ENCODE results near the gene CDK14.

Gene CDK14

DNA sequence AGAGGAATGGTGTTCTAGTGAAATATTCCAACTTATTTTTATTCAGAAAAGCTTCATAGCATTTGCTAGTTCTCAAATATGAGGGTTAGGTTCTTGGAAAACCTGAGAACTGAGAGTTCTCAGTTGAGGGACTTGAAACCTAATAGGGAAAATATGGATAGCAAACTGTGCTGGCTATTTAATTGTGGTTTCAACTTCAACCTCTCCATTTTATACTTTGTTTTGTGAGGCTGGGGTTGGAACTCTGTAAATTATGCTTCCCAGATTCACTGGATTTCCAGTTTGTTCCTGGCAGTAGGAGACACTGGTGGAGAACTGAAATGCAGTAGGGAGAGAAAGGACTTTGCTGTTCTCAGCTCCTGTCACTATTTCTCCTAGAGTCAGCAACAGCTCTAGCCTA is 52.7 kb downstream of the CDK14 start:
- H3K4me3 ChIP-seq (ENCODE audit: low read depth, low read length) = no peak overlapping the region
- H3K9me3 ChIP-seq (ENCODE audit: control insufficient read depth, low read length) = no peaks in the 10 kb centered on the region
- no peak overlapping the region for H3K9ac ChIP-seq
- TF ChIP-seq, protein P1, sequence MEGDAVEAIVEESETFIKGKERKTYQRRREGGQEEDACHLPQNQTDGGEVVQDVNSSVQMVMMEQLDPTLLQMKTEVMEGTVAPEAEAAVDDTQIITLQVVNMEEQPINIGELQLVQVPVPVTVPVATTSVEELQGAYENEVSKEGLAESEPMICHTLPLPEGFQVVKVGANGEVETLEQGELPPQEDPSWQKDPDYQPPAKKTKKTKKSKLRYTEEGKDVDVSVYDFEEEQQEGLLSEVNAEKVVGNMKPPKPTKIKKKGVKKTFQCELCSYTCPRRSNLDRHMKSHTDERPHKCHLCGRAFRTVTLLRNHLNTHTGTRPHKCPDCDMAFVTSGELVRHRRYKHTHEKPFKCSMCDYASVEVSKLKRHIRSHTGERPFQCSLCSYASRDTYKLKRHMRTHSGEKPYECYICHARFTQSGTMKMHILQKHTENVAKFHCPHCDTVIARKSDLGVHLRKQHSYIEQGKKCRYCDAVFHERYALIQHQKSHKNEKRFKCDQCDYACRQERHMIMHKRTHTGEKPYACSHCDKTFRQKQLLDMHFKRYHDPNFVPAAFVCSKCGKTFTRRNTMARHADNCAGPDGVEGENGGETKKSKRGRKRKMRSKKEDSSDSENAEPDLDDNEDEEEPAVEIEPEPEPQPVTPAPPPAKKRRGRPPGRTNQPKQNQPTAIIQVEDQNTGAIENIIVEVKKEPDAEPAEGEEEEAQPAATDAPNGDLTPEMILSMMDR (IDR thresholded peaks at IDR 0.05) = no peak
- H3K36me3 ChIP-seq (ENCODE audit: control insufficient read depth, insufficient read depth, low read length) = no peaks in the 10 kb centered on the region
- H3K27me3 ChIP-seq (ENCODE audit: control insufficient read depth, insufficient read depth, low read length) = no peaks in the 10 kb centered on the region
- no peak overlapping the region for H3K27ac ChIP-seq
- H3K4me1 ChIP-seq = no peaks in the 10 kb centered on the region
- no peak overlapping the region for H3K4me2 ChIP-seq (ENCODE audit: low read length)
- H2AFZ ChIP-seq = no peak overlapping the region
- no peaks in the 10 kb centered on the region for H3K79me2 ChIP-seq

DNA sequence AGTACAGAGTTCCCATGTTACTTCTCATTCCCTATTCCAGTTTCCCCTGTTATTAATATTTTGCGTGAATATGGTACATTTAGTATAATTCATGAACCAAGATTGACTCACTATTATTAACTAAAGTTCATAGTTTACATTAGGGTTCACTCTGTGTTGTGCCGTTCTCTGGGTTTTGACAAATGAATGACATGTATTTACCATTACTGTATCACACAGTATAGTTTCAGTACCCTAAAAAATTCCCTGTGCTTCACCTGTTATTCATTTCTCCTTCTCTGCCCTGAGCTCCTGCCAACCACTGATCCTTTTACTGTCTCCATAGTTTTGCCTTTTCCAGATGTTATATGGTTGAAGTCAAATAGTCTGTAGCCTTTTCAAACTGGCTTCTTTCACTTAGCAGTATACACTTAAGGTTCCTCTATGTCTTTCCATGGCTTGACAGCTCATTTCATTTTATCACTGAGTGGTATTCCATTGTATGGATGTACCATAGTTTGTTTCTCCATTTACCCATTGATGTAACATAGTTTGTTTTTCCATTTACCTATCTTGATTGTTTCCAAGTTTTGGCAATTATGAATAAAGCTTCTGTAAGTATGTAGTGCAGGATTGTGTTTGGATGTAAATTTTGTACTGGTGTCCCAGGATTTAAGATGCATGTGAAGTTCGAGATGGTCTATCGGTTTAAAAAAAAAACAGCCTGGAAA is 58.8 kb downstream of the CDK14 start:
- TF ChIP-seq, protein P1 (IDR thresholded peaks at IDR 0.05) = no peak
- Histone ChIP-seq H3K4me1 (no peaks in the 10 kb centered on the region), H3K79me2 (peaks cover 8% of the 10 kb centered on the region), H2AFZ (no peak overlapping the region), H3K4me3 (ENCODE audit: low read depth, low read length) (no peak overlapping the region), H3K27me3 (ENCODE audit: control insufficient read depth, insufficient read depth, low read length) (no peaks in the 10 kb centered on the region), H3K9ac (no peak overlapping the region), H3K27ac (no peak overlapping the region), H3K4me2 (ENCODE audit: low read length) (no peak overlapping the region), H3K9me3 (ENCODE audit: control insufficient read depth, low read length) (no peaks in the 10 kb centered on the region), H3K36me3 (ENCODE audit: control insufficient read depth, insufficient read depth, low read length) (no peaks in the 10 kb centered on the region)

DNA sequence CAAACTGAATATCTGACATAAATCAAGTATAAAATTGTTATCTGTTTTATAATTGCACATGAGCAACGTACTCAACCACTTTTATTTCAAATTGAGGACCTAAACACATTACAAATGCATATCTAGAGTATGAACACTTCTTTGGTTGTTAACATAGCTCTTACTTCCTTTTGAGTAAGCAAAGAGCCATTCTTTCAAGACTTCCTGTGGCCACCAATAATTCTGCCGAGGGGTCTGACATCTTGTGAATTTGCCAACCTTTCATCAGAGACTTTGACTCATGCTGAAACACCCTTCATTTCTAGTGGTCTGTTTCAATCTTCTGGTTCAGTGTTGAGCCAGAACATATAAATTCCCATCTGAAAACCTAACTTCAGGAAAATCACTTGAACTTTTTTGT is 59.4 kb downstream of the CDK14 start:
- Histone ChIP-seq H3K9me3 (ENCODE audit: control insufficient read depth, low read length) (no peaks in the 10 kb centered on the region), H3K27me3 (ENCODE audit: control insufficient read depth, insufficient read depth, low read length) (no peaks in the 10 kb centered on the region), H2AFZ (no peak overlapping the region), H3K4me1 (no peaks in the 10 kb centered on the region), H3K79me2 (peaks cover 8% of the 10 kb centered on the region), H3K36me3 (ENCODE audit: control insufficient read depth, insufficient read depth, low read length) (no peaks in the 10 kb centered on the region), H3K4me3 (ENCODE audit: low read depth, low read length) (no peak overlapping the region), H3K4me2 (ENCODE audit: low read length) (no peak overlapping the region), H3K27ac (no peak overlapping the region), H3K9ac (no peak overlapping the region)
- TF ChIP-seq, protein P1 (IDR thresholded peaks at IDR 0.05) = no peak

DNA sequence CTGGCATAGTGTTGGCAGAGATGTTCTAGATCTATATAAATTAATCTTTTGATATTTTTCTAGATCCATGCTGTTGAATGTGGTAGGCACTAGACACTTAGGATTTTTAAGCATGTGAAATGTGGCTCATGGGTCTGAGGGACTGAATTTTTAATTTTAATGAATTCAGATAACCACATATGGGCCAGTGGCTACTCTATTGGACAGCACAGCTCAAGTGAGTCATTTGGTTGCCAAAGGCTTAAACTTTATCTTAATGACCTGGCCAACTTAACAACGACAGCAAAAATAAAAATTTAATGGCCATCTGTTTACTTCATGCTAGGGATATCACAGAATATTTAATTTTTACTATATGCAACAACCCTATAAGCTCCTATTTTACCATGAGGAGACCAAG is 61.4 kb downstream of the CDK14 start:
- TF ChIP-seq, protein P1 (IDR thresholded peaks at IDR 0.05) = no peak
- Histone ChIP-seq H3K9me3 (ENCODE audit: control insufficient read depth, low read length) (no peaks in the 10 kb centered on the region), H3K9ac (no peak overlapping the region), H3K79me2 (peaks cover 8% of the 10 kb centered on the region), H3K36me3 (ENCODE audit: control insufficient read depth, insufficient read depth, low read length) (no peaks in the 10 kb centered on the region), H3K4me1 (peaks cover 10% of the 10 kb centered on the region), H3K4me2 (ENCODE audit: low read length) (no peak overlapping the region), H3K27me3 (ENCODE audit: control insufficient read depth, insufficient read depth, low read length) (no peaks in the 10 kb centered on the region), H3K27ac (no peak overlapping the region), H2AFZ (no peak overlapping the region), H3K4me3 (ENCODE audit: low read depth, low read length) (no peak overlapping the region)

DNA sequence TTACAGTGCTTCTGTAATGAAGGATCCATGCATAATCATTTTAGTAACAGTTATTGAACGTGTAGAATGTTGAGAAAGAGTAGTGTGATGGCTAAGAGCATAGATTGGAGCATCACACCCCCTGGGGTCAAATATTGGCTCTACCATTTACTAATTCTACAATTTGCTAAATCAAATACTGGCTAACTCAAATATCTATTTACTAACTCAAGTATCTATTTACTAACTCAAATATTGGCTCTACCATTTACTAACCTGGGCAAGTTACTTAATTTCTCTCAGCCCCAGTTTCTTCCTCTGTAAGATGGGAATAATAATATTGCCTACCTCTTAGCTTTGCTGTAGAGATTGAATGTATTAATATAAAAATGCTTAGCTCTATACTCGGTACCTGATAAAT is 64.0 kb downstream of the CDK14 start:
- Histone ChIP-seq H3K4me3 (ENCODE audit: low read depth, low read length) (no peak overlapping the region), H3K9ac (no peak overlapping the region), H3K27ac (no peak overlapping the region), H3K4me1 (peaks cover 10% of the 10 kb centered on the region), H3K27me3 (ENCODE audit: control insufficient read depth, insufficient read depth, low read length) (no peaks in the 10 kb centered on the region), H3K36me3 (ENCODE audit: control insufficient read depth, insufficient read depth, low read length) (no peaks in the 10 kb centered on the region), H3K79me2 (peaks cover 8% of the 10 kb centered on the region), H2AFZ (no peak overlapping the region), H3K4me2 (ENCODE audit: low read length) (no peak overlapping the region), H3K9me3 (ENCODE audit: control insufficient read depth, low read length) (no peaks in the 10 kb centered on the region)
- TF ChIP-seq, protein P1 (IDR thresholded peaks at IDR 0.05) = no peak
